Ishikawa (cell line): Measurements from ENCODE around the gene AP4B1.

Experiments used
- CEBPB ChIP-seq: IDR thresholded peaks from 2 replicates; pipeline ENCODE4 v1.6.1; 2012
- CREB1 ChIP-seq: IDR thresholded peaks from 2 replicates; pipeline ENCODE4 v1.6.1; 2012; ENCODE audit warnings: low read depth
- RAD21 ChIP-seq: IDR thresholded peaks from 2 replicates; pipeline ENCODE4 v1.6.1; 2012; ENCODE audit warnings: low read depth
- YY1 ChIP-seq: IDR thresholded peaks from 2 replicates; pipeline ENCODE4 v1.6.1; 2012; ENCODE audit warnings: low read depth

- TF ChIP-seq RAD21, result no peak
- no peak for TF ChIP-seq CEBPB
- TF ChIP-seq YY1, result no peak
- TF ChIP-seq CREB1, result no peak
These were observed 44.4 kb upstream of the AP4B1 start for GRCh38 chr1:113949007-113949406.
